ENCODE results near the gene KRT33B. TPM values are rescaled to one million over a fixed set of nuclear protein-coding genes. Genes with fewer than 3 reads are reported as not detected.

Gene KRT33B
- total RNA-seq, 1 experiment from 2014 or later: not detected

- H3K9me3 ChIP-seq: no peaks in the 10 kb centered on the region
- no peak overlapping the region for H3K27ac Mint-ChIP-seq (ENCODE audit: unreplicated experiment)
- ChIA-PET CTCF (interaction anchor here (1.7 kb wide), 1 partner anchor 12 kb away, joined by 6 read pairs; no protein-coding TSS in a partner anchor), POLR2A (no interaction called here)
- H3K4me1 Mint-ChIP-seq (ENCODE audit: low read depth, unreplicated experiment): no peaks in the 10 kb centered on the region
- no peak overlapping the region for H3K4me3 ChIP-seq (ENCODE audit: low read depth, low read length)
- no TSS peak for BruUV-seq (replicated peaks)
- intact Hi-C loops (cut with micrococcal nuclease; ENCODE audit: unreplicated experiment): no loop called here
- no peaks in the 10 kb centered on the region for H3K4me1 ChIP-seq
- H3K4me3 Mint-ChIP-seq (ENCODE audit: unreplicated experiment): no peak overlapping the region
- DNase-seq: no peak
- no peaks in the 10 kb centered on the region for H3K27me3 Mint-ChIP-seq (ENCODE audit: insufficient read depth, unreplicated experiment)
- TF ChIP-seq, protein P1, sequence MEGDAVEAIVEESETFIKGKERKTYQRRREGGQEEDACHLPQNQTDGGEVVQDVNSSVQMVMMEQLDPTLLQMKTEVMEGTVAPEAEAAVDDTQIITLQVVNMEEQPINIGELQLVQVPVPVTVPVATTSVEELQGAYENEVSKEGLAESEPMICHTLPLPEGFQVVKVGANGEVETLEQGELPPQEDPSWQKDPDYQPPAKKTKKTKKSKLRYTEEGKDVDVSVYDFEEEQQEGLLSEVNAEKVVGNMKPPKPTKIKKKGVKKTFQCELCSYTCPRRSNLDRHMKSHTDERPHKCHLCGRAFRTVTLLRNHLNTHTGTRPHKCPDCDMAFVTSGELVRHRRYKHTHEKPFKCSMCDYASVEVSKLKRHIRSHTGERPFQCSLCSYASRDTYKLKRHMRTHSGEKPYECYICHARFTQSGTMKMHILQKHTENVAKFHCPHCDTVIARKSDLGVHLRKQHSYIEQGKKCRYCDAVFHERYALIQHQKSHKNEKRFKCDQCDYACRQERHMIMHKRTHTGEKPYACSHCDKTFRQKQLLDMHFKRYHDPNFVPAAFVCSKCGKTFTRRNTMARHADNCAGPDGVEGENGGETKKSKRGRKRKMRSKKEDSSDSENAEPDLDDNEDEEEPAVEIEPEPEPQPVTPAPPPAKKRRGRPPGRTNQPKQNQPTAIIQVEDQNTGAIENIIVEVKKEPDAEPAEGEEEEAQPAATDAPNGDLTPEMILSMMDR (IDR thresholded peaks at IDR 0.05; ENCODE audit: insufficient read depth in 1 of 2, low read depth in 1 of 2, low read length in 1 of 2, severe bottlenecking in 1 of 2, unreplicated experiment in 1 of 2): no peak
- no peaks in the 10 kb centered on the region for H3K36me3 ChIP-seq (ENCODE audit: control insufficient read depth, insufficient read depth, low read length)
- no peaks in the 10 kb centered on the region for H3K27me3 ChIP-seq (replicated peaks; ENCODE audit: control insufficient read depth, insufficient read depth, low read length)
- no peaks in the 10 kb centered on the region for H3K9me3 Mint-ChIP-seq (ENCODE audit: unreplicated experiment)
- no peaks in the 10 kb centered on the region for H3K36me3 Mint-ChIP-seq (ENCODE audit: insufficient read depth, unreplicated experiment)
Measured at GRCh38 chr17:41334385-41335305, 35.0 kb downstream of the KRT33B start.

DNA sequence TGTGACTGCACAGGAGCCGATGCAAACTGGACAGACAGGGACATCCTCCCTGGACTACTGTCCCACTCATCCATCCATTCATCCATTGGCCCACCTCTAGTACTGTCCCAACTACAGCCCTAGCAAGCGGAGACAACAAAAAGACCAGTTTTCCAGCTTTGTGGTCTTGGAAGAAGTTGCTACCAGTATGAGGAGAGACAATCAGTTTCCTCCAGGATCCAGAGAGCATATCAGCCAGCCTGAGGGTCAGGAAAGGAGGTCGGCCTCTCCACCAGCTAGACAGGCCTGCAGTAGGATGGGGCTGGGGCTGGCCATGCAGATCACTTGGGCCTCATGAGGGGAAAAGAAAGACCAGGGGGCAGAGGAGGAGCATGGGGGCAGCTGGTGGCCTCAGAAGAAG, 35.8 kb downstream of the KRT33B start:
- Mint-ChIP-seq H3K9me3 (ENCODE audit: unreplicated experiment) (no peaks in the 10 kb centered on the region), H3K27me3 (ENCODE audit: insufficient read depth, unreplicated experiment) (no peaks in the 10 kb centered on the region), H3K4me1 (ENCODE audit: low read depth, unreplicated experiment) (no peaks in the 10 kb centered on the region), H3K36me3 (ENCODE audit: insufficient read depth, unreplicated experiment) (no peaks in the 10 kb centered on the region), H3K27ac (ENCODE audit: unreplicated experiment) (no peak overlapping the region), H3K4me3 (ENCODE audit: unreplicated experiment) (no peak overlapping the region)
- no peak for DNase-seq
- H3K9me3 ChIP-seq: no peaks in the 10 kb centered on the region
- intact Hi-C loops (cut with micrococcal nuclease; ENCODE audit: unreplicated experiment): no loop called here
- CTCF ChIA-PET: interaction anchor here (1.7 kb wide), 1 partner anchor 11 kb away, joined by 6 read pairs; no protein-coding TSS in a partner anchor
- POLR2A ChIA-PET: no interaction called here
- no peaks in the 10 kb centered on the region for H3K36me3 ChIP-seq (ENCODE audit: control insufficient read depth, insufficient read depth, low read length)
- TF ChIP-seq, protein P1 (IDR thresholded peaks at IDR 0.05; ENCODE audit: insufficient read depth in 1 of 2, low read depth in 1 of 2, low read length in 1 of 2, severe bottlenecking in 1 of 2, unreplicated experiment in 1 of 2): no peak
- no peaks in the 10 kb centered on the region for H3K4me1 ChIP-seq
- no peaks in the 10 kb centered on the region for H3K27me3 ChIP-seq (replicated peaks; ENCODE audit: control insufficient read depth, insufficient read depth, low read length)
- BruUV-seq (replicated peaks): no TSS peak
- H3K4me3 ChIP-seq (ENCODE audit: low read depth, low read length): no peak overlapping the region

GRCh38 chr17:41333098-41333497, 36.5 kb downstream of the KRT33B start:
- Mint-ChIP-seq H3K27ac (ENCODE audit: unreplicated experiment) (no peak overlapping the region), H3K36me3 (ENCODE audit: insufficient read depth, unreplicated experiment) (no peaks in the 10 kb centered on the region), H3K9me3 (ENCODE audit: unreplicated experiment) (no peaks in the 10 kb centered on the region), H3K4me3 (ENCODE audit: unreplicated experiment) (no peak overlapping the region), H3K4me1 (ENCODE audit: low read depth, unreplicated experiment) (no peaks in the 10 kb centered on the region), H3K27me3 (ENCODE audit: insufficient read depth, unreplicated experiment) (no peaks in the 10 kb centered on the region)
- Histone ChIP-seq H3K9me3 (no peaks in the 10 kb centered on the region), H3K27me3 (replicated peaks; ENCODE audit: control insufficient read depth, insufficient read depth, low read length) (no peaks in the 10 kb centered on the region), H3K36me3 (ENCODE audit: control insufficient read depth, insufficient read depth, low read length) (no peaks in the 10 kb centered on the region), H3K4me3 (ENCODE audit: low read depth, low read length) (no peak overlapping the region), H3K4me1 (no peaks in the 10 kb centered on the region)
- TF ChIP-seq, protein P1 (IDR thresholded peaks at IDR 0.05; ENCODE audit: insufficient read depth in 1 of 2, low read depth in 1 of 2, low read length in 1 of 2, severe bottlenecking in 1 of 2, unreplicated experiment in 1 of 2): no peak
- POLR2A ChIA-PET: no interaction called here
- CTCF ChIA-PET: interaction anchor here (1.7 kb wide), 1 partner anchor 11 kb away, joined by 6 read pairs; no protein-coding TSS in a partner anchor
- BruUV-seq (replicated peaks): no TSS peak
- no peak for DNase-seq
- intact Hi-C loops (cut with micrococcal nuclease; ENCODE audit: unreplicated experiment): no loop called here
